H1 (cell line): ENCODE measurements around the gene RHD. TPM values are rescaled to one million over a fixed set of nuclear protein-coding genes. Genes with fewer than 3 reads are reported as not detected.
"Not testable (repeated sequence)": the region's sequence is repeated elsewhere in the genome, so short reads cannot be mapped to it uniquely, and the experiment has no call there.

ENCODE experiments used
- CTCF ChIA-PET: fragments of 300-600 bp; sonication (Branson Sonifier 250); formaldehyde crosslinking; loops from one replicate; lab custom pipeline; 2021; ENCODE audit not compliant: partially characterized antibody; lab: Charles Lee
- POLR2A ChIA-PET: fragments of 300-600 bp; sonication (Branson Sonifier 250); formaldehyde crosslinking; loops from one replicate; lab custom pipeline; 2021; ENCODE audit warnings: inconsistent platforms; ENCODE audit not compliant: partially characterized antibody; lab: Charles Lee
- DNase-seq, 2 experiments: peaks; one replicate each; pipeline versions ENCODE4 v3.0.0 to v3.0.0-alpha.2; 2010 to 2022; ENCODE audit warnings: low spot score in 2 of 2, low read depth in 1 of 2, mixed read lengths in 1 of 2
- FAIRE-seq: peaks from 2 replicates; lab custom pipeline; 2011; peaks lifted over from hg19 to GRCh38; lab: Jason Lieb, UNC
- H2AFZ ChIP-seq: 2 replicates; pipeline ENCODE4 v1.8.1; 2012; ENCODE audit warnings: low read length, inconsistent platforms
- H2AK5ac ChIP-seq: 2 replicates; pipeline ENCODE4 v1.6.1; 2013; ENCODE audit warnings: low read depth, low read length
- H2BK120ac ChIP-seq: replicated peaks from 2 replicates; pipeline ENCODE3; 2013; ENCODE audit warnings: low read depth, low read length, inconsistent platforms
- H2BK12ac ChIP-seq: 2 replicates; pipeline ENCODE4 v1.6.1; 2013; ENCODE audit warnings: low read depth, low read length
- H2BK15ac ChIP-seq: 2 replicates; pipeline ENCODE4 v1.6.1; 2013; ENCODE audit warnings: low read length
- H2BK20ac ChIP-seq: 2 replicates; pipeline ENCODE4 v1.6.1; 2013; ENCODE audit warnings: low read length
- H2BK5ac ChIP-seq: 2 replicates; pipeline ENCODE4 v1.6.1; 2013; ENCODE audit warnings: low read depth, low read length
- H3K14ac ChIP-seq: 2 replicates; pipeline ENCODE4 v1.6.1; 2013; ENCODE audit warnings: inconsistent platforms; ENCODE audit not compliant: insufficient read length
- H3K18ac ChIP-seq: 2 replicates; pipeline ENCODE4 v1.6.1; 2013; ENCODE audit warnings: low read length; ENCODE audit errors: extremely low read depth
- H3K23ac ChIP-seq: 2 replicates; pipeline ENCODE4 v1.6.1; 2013; ENCODE audit warnings: inconsistent platforms; ENCODE audit not compliant: insufficient read length
- H3K23me2 ChIP-seq: 2 replicates; pipeline ENCODE4 v1.6.1; 2013; ENCODE audit warnings: low read depth, low read length
- H3K27ac ChIP-seq: 2 replicates; pipeline ENCODE4 v1.6.1; 2011; ENCODE audit warnings: low read depth, low read length, inconsistent platforms
- H3K27me3 ChIP-seq, 4 experiments: replicated peaks in 1 of 4; 1 replicate in 1 of 4; 2 replicates in 3 of 4; pipeline versions ENCODE4 v1.6.1 to v1.8.1; 2011 to 2013; ENCODE audit warnings: low read length in 3 of 4, mild to moderate bottlenecking in 3 of 4, inconsistent platforms in 2 of 4, mixed read lengths in 2 of 4, moderate library complexity in 1 of 4; ENCODE audit not compliant: control insufficient read depth in 3 of 4, insufficient read depth in 3 of 4; ENCODE audit errors: extremely low read depth in 1 of 4
- H3K36me3 ChIP-seq, 4 experiments: 2 replicates each; pipeline versions ENCODE4 v1.6.1 to v1.8.1; 2011 to 2013; ENCODE audit warnings: mild to moderate bottlenecking in 4 of 4, low read length in 3 of 4, moderate library complexity in 2 of 4, control low read depth in 1 of 4, inconsistent platforms in 1 of 4; ENCODE audit not compliant: insufficient read depth in 4 of 4, control insufficient read depth in 2 of 4
- H3K4ac ChIP-seq: replicated peaks from 2 replicates; pipeline ENCODE3; 2013; ENCODE audit warnings: low read length, low read depth, mixed read lengths, inconsistent platforms; ENCODE audit not compliant: insufficient read length
- H3K4me1 ChIP-seq, 4 experiments: replicated peaks in 1 of 4; 1 replicate in 1 of 4; 2 replicates in 3 of 4; pipeline versions ENCODE4 v1.6.1 to v1.8.1; 2011 to 2013; ENCODE audit warnings: low read length in 3 of 4, inconsistent platforms in 2 of 4, mixed read lengths in 1 of 4; ENCODE audit not compliant: insufficient read depth in 4 of 4, control insufficient read depth in 3 of 4
- H3K4me2 ChIP-seq, 2 experiments: 2 replicates each; pipeline versions ENCODE4 v1.6.1 to v1.8.1; 2011 to 2013; ENCODE audit warnings: low read depth in 2 of 2, low read length in 2 of 2, control low read depth in 1 of 2, inconsistent platforms in 1 of 2, mild to moderate bottlenecking in 1 of 2; ENCODE audit not compliant: insufficient read depth in 1 of 2
- H3K4me3 ChIP-seq, 4 experiments: fragments of 200-600, 300-600 bp in 1 of 4; sonication (generic), shearing (Covaris generic), sonication (Bioruptor Twin) in 1 of 4; 2 replicates each; pipeline versions ENCODE4 v1.5.1 to v1.8.1; 2011 to 2016; ENCODE audit warnings: low read length in 4 of 4, low read depth in 3 of 4, control low read depth in 2 of 4, inconsistent platforms in 2 of 4, mild to moderate bottlenecking in 2 of 4, mixed read lengths in 1 of 4, moderate library complexity in 1 of 4; ENCODE audit not compliant: insufficient read depth in 2 of 4; ENCODE audit errors: extremely low read depth in 1 of 4
- H3K56ac ChIP-seq: replicated peaks from 2 replicates; pipeline ENCODE3; 2013; ENCODE audit warnings: low read depth, mild to moderate bottlenecking, mixed read lengths, low read length, inconsistent platforms; ENCODE audit not compliant: insufficient read length
- H3K79me1 ChIP-seq: 2 replicates; pipeline ENCODE4 v1.6.1; 2013; ENCODE audit warnings: low read depth, low read length, control low read depth
- H3K79me2 ChIP-seq, 2 experiments: 2 replicates each; pipeline versions ENCODE4 v1.6.1 to v1.8.1; 2012 to 2013; ENCODE audit warnings: low read length in 2 of 2, mild to moderate bottlenecking in 2 of 2, inconsistent platforms in 1 of 2; ENCODE audit not compliant: insufficient read depth in 2 of 2, control insufficient read depth in 1 of 2
- H3K9ac ChIP-seq, 4 experiments: replicated peaks in 1 of 4; 1 replicate in 1 of 4; 2 replicates in 3 of 4; pipeline versions ENCODE4 v1.6.1 to v1.8.1; 2011 to 2013; ENCODE audit warnings: low read depth in 3 of 4, low read length in 3 of 4, control low read depth in 2 of 4, mild to moderate bottlenecking in 2 of 4, moderate library complexity in 2 of 4, inconsistent platforms in 1 of 4; ENCODE audit errors: extremely low read depth in 1 of 4
- H3K9me3 ChIP-seq, 2 experiments: 2 replicates each; pipeline versions ENCODE4 v1.6.1 to v1.8.1; 2012 to 2013; ENCODE audit warnings: mild to moderate bottlenecking in 2 of 2, moderate library complexity in 2 of 2, control low read depth in 1 of 2, inconsistent platforms in 1 of 2, low read depth in 1 of 2, low read length in 1 of 2, mixed read lengths in 1 of 2; ENCODE audit not compliant: insufficient read depth in 2 of 2
- H4K20me1 ChIP-seq, 2 experiments: replicated peaks in 1 of 2; 2 replicates each; pipeline versions ENCODE3 to v1.8.1; 2011 to 2013; ENCODE audit warnings: inconsistent platforms in 2 of 2, low read length in 2 of 2, mild to moderate bottlenecking in 1 of 2; ENCODE audit not compliant: insufficient read depth in 2 of 2, control insufficient read depth in 1 of 2
- H4K5ac ChIP-seq: 2 replicates; pipeline ENCODE4 v1.6.1; 2013; ENCODE audit warnings: low read length, low read depth, mixed read lengths, inconsistent platforms; ENCODE audit not compliant: insufficient read length
- H4K8ac ChIP-seq: 2 replicates; pipeline ENCODE4 v1.8.0; 2013; ENCODE audit warnings: mild to moderate bottlenecking, moderate library complexity, low read length, inconsistent platforms; ENCODE audit not compliant: insufficient read depth; ENCODE audit errors: extremely low read depth
- H4K91ac ChIP-seq: replicated peaks from 2 replicates; pipeline ENCODE3; 2013; ENCODE audit warnings: low read length, mixed read lengths, inconsistent platforms; ENCODE audit not compliant: insufficient read length
- WGBS, 2 experiments: shearing (Covaris generic) in 1 of 2; methylation state at CpG; one replicate each; pipeline versions ENCODE4 v1.1.6 to v1.1.7; 2013 to 2015; ENCODE audit warnings: low lambda C conversion rate in 2 of 2, mixed read lengths in 2 of 2, inconsistent platforms in 1 of 2, low coverage in 1 of 2, missing lambda C conversion rate in 1 of 2; ENCODE audit not compliant: insufficient replicate concordance in 2 of 2, insufficient coverage in 1 of 2, insufficient read length in 1 of 2; ENCODE audit errors: extremely low coverage in 1 of 2, missing lambda C conversion rate in 1 of 2; 5-methylcytosine and 5-hydroxymethylcytosine counted together
- polyA plus RNA-seq, 7 experiments: library from polyadenylated mRNA; depleted of rRNA in 3 of 7; stranded (reverse) in 5 of 7; unstranded in 2 of 7; fragments of >200 nt in 5 of 7; fragments of 200-250 nt in 2 of 7; gene quantifications; 1 replicate in 5 of 7; 2 replicates in 1 of 7; 4 replicates in 1 of 7; pipeline versions ENCODE4 v1.2.1 to v1.2.3, GENCODE V29; 2011 to 2013; ENCODE audit warnings: missing spikeins in 2 of 7, mixed read lengths in 2 of 7
- total RNA-seq: library from RNA; stranded (reverse); fragmentation: NEBNext Ultra II Directional; extraction: Animal tissue kit (Norgen Biotek cat#: 25700); gene quantifications from 2 replicates; pipeline ENCODE4 v1.2.1, GENCODE V29; 2021

Gene RHD
- total and polyA plus RNA-seq, 2 of the 8 experiments (the other 6 are each of a cell fraction or from before 2014, with no cell fraction given), result 0.21 TPM; not detected in 1

GRCh38 chr1:25266554-25267287 lies 5.6 kb upstream of the RHD start:
- H2BK12ac ChIP-seq, H3K4ac ChIP-seq, H4K5ac ChIP-seq, H2BK20ac ChIP-seq, H3K9ac ChIP-seq, H4K8ac ChIP-seq, H3K18ac ChIP-seq, H3K14ac ChIP-seq, H2BK15ac ChIP-seq, H3K79me2 ChIP-seq, H3K36me3 ChIP-seq, H2AFZ ChIP-seq, H3K4me1 ChIP-seq, H3K27ac ChIP-seq, H2AK5ac ChIP-seq, H3K23me2 ChIP-seq, CTCF ChIA-PET, DNase-seq, H4K20me1 ChIP-seq, H4K91ac ChIP-seq, H3K56ac ChIP-seq, H2BK5ac ChIP-seq, POLR2A ChIA-PET, H3K79me1 ChIP-seq, H3K27me3 ChIP-seq, H3K9me3 ChIP-seq, H2BK120ac ChIP-seq, H3K23ac ChIP-seq: not testable (repeated sequence)
- peak; percentile 52 for FAIRE-seq
- H3K4me3 ChIP-seq, result peak overlapping the region; percentile 47 to 75 (median 58)
- 5% methylated on average over 19 of the region's 45 CpGs; no CpG with 5 or more reads in 1 of the 2 experiments for WGBS, 2 experiments
- H3K4me2 ChIP-seq, result peak overlapping the region; percentile 83 to 84
